Stimulated activated CD4-positive, alpha-beta T cell treated with anti-CD3 and anti-CD28 coated beads, Interleukin-4, amount 100 ng/mL, for 48 hours (primary cell): Measurements from ENCODE around the gene NEK7.
"Not testable (repeated sequence)": the region's sequence is repeated elsewhere in the genome, so short reads cannot be mapped to it uniquely, and the experiment has no call there.

ENCODE experiments used
- DNase-seq, 2 donors: peaks; one replicate each; pipeline ENCODE4 v3.0.0-alpha.2; 2020; ENCODE audit warnings: low read depth in 2 of 2

The NEK7 gene

GRCh38 chr1:198290089-198290683, 133.4 kb downstream of the NEK7 start:
- no peak for DNase-seq

DNA sequence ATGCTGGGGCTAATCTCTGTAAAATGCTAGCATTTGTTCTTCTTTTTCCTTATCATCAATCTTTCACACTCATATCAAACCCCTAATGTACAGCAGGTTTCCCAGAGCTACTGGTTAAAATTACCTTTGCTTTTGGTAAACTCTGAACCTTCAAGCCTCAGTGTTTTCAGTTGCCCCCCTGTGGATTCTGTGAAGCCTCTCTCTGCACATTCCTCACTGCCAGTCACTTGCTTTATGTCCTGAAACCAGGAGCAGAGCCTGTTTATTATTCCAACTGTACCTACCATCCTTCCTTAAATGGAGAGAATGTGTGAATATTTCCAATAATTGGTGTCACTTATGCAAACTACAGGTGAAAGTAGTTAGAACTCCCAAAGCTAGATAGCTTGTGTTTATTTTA, 134.2 kb downstream of the NEK7 start:
- DNase-seq = no peak

GRCh38 chr1:198291924-198292323, 135.1 kb downstream of the NEK7 start:
- no peak for DNase-seq

DNA sequence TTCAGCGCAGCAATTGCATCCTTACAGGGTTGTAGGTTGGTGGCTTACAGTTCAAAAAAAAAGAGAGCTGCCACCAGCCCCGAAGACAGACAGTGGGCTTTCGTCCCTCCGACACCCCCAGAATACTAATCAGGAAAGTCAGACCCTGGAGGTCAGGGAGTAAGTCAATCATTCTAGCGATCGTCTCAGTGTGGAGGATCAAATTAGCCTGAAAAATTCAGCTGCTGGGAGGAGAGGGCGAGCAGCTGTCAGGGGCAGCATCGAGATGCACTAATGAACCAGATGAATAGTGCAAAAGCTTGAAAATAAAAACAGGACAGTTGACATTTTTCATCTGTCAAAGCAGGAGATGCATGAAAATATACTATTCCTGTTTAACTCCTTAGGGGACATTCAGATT, 138.4 kb downstream of the NEK7 start:
- DNase-seq = no peak

DNA sequence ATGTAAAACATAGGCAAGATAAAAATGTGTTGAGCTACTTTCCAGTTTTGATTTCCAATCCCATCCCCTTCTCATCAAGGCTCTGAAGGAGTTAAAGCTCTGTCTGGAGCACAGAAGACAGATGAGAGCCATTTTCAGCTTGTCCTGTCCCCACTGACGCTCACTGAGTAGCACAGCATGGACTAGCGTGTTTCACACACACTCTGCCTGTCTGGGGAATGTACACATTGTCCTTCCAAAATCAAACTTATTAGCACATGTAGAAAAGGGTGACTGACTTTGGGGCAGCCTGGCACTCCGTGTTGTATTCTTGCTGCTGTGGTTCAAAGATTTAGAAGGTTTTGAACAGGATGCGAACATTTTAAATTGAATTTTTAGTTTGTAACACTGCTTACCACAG, 139.2 kb downstream of the NEK7 start:
- DNase-seq = no peak

DNA sequence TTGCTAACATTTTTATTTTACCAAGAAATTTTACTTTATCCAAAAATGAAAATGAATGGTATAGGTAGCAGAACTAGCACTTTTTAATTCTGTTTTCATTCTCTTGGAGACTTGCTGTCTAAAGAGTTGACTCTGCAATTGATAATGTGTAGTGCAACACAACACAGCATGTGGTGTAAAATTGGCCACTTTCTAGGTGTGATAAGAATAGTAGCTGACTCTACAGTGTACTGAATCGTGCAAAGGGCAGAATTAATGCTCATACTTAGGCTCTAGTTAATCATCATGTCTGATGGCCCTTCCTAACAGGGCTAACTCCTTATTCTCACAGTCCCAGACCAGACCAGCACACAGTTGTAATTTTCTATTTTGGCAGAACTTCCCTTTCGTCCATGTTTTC, 140.5 kb downstream of the NEK7 start:
- DNase-seq = no peak

DNA sequence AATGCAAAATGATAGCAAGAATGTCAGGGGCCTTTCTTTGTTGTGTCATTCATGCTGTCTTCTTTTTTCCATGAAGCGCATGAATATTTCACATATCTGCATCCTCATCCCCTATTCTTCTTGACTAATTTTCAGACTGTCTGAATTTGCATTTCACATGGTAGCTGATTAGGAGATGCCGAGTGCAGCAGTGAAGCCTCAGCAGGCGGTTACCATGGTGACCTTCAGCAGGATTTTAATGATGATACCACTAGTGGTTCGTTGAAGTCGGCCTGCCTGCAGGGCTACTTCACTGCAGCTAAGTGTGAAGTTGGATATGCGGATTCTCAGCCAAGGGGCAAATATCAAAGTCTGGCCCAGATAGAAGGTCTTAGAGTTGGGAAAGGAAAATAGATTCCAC, 141.8 kb downstream of the NEK7 start:
- no peak for DNase-seq

GRCh38 chr1:198300451-198300850, 143.7 kb downstream of the NEK7 start:
- no peak for DNase-seq

- no peak for DNase-seq
These were observed 147.6 kb downstream of the NEK7 start for GRCh38 chr1:198304431-198304830.

DNA sequence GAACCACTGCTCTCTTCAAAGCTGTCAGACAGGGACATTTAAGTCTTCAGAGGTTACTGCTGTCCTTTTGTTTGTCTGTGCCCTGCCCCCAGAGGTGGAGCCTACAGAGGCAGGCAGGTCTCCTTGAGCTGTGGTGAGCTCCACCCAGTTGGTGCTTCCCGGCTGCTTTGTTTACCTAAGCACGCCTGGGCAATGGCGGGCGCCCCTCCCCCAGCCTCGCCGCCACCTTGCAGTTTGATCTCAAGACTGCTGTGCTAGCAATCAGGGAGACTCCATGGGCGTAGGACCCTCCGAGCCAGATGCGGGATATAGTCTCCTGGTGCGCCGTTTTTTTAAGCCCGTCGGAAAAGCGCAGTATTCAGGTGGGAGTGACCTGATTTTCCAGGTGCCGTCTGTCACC, 158.0 kb downstream of the NEK7 start:
- not testable (repeated sequence) for DNase-seq

GRCh38 chr1:198315331-198315730, 158.5 kb downstream of the NEK7 start:
- not testable (repeated sequence) for DNase-seq

DNA sequence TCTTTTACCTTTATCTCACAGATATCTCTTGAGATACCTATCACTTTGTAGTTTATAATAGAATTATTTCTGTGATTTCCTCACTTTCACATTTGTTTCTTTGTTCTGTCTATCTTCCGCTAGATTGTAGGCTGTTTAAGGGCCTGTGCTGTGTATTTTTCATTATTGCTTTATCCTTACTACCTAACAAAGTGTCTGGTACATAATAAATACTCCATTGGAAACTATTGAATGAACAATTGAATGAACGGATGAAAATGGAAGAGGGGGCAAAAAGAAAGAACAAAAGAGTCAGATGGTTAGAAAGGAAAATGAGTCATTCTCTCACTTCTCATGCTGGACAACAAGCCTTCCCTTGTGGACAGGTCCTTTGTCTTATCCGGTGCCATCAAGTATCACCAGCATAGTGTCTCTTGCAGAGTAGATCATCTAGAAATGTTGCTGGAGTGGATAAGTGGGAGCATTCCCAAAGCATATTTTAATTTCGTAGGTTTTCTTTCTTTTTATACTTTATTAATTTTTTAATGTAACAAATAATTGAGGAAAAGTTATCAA, 159.8 kb downstream of the NEK7 start:
- no peak for DNase-seq

GRCh38 chr1:198318085-198318484, 161.3 kb downstream of the NEK7 start:
- DNase-seq = no peak

GRCh38 chr1:198320759-198321158, 164.0 kb downstream of the NEK7 start:
- no peak for DNase-seq

- no peak for DNase-seq
These were observed 169.4 kb downstream of the NEK7 start for GRCh38 chr1:198326232-198326631.

- DNase-seq = no peak
These were observed 170.1 kb downstream of the NEK7 start for GRCh38 chr1:198326915-198327314.

DNA sequence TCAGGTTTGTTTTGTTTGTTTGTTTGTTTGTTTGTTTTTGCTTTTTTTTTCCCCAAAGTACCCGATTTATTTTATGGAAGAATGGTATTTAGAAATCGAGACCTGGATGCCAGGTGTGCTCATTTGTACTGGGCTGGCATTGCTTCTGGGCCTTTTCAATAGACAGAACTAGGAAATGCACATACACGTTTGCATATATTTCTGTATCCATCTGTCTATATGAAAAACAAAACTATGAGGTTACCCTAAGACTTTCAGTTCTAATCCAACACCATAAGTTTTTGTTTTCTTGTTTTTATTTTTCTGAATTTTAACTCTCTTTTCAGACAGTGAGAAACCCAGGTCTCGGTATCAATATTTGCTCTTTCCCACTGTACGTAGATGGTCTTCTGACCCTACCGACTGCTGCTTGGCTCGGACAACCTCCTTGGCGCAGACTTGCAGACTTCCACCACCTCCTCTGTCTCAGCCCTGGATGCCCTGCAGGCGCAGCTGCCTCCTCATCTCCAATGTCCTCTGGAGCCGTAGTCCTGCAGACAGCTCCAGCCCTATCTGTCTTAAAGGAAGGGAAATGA, 171.7 kb downstream of the NEK7 start:
- no peak for DNase-seq

GRCh38 chr1:198330982-198331615, 174.3 kb downstream of the NEK7 start:
- no peak for DNase-seq

- no peak for DNase-seq
These were observed 176.9 kb downstream of the NEK7 start for GRCh38 chr1:198333744-198334143.

GRCh38 chr1:198335663-198336062, 178.9 kb downstream of the NEK7 start:
- DNase-seq = no peak

GRCh38 chr1:198337886-198338285, 181.1 kb downstream of the NEK7 start:
- no peak for DNase-seq

- no peak for DNase-seq
These were observed 183.3 kb downstream of the NEK7 start for GRCh38 chr1:198340139-198340538.

- DNase-seq = no peak
These were observed 189.4 kb downstream of the NEK7 start for GRCh38 chr1:198346178-198346577.
